Esophagus squamous epithelium (tissue), 4 donors: ENCODE measurements around the gene CNTF.

Experiments
- CTCF ChIP-seq, 6 experiments: fragments of 450-650 bp in 4 of 6; fragments of 200-600 bp in 2 of 6; sonication (generic) in 2 of 6; IDR thresholded peaks; one replicate each; pipeline ENCODE4 v1.5.1; 2016 to 2019; ENCODE audit warnings: antibody characterized with exemption in 6 of 6, mild to moderate bottlenecking in 4 of 6, moderate library complexity in 4 of 6
- POLR2A ChIP-seq, 4 donors: fragments of 450-650 bp; IDR thresholded peaks; one replicate each; pipeline ENCODE4 v1.6.1; 2017; ENCODE audit warnings: antibody characterized with exemption in 4 of 4, mild to moderate bottlenecking in 4 of 4, moderate library complexity in 3 of 4

- no peak for TF ChIP-seq CTCF (IDR thresholded peaks at IDR 0.05)
- no peak for TF ChIP-seq POLR2A (IDR thresholded peaks at IDR 0.05)
Measured at GRCh38 chr11:58573451-58574104, 48.9 kb upstream of the CNTF start.
